Suprapubic skin (tissue), 4 donors: ENCODE measurements around the gene LPCAT3. TPM values are rescaled to one million over a fixed set of nuclear protein-coding genes. Genes with fewer than 3 reads are reported as not detected.

Source experiments
- DNase-seq, 2 donors: peaks; one replicate each; pipeline ENCODE4 v3.0.0-alpha.2; 2019; ENCODE audit warnings: low spot score in 2 of 2
- H3K27ac ChIP-seq: fragments of 200-600 bp; sonication (generic); one replicate; pipeline ENCODE4 v1.5.1; 2019
- H3K27me3 ChIP-seq: fragments of 200-600 bp; sonication (generic); one replicate; pipeline ENCODE4 v1.5.1; 2019
- H3K36me3 ChIP-seq: fragments of 200-600 bp; sonication (generic); one replicate; pipeline ENCODE4 v1.5.1; 2019
- H3K4me1 ChIP-seq: fragments of 200-600 bp; sonication (generic); one replicate; pipeline ENCODE4 v1.5.1; 2019
- H3K4me3 ChIP-seq: fragments of 200-600 bp; sonication (generic); one replicate; pipeline ENCODE4 v1.5.1; 2019; ENCODE audit warnings: mild to moderate bottlenecking
- H3K9me3 ChIP-seq: fragments of 200-600 bp; sonication (generic); one replicate; pipeline ENCODE4 v1.5.1; 2019
- CTCF ChIP-seq, 2 donors: fragments of 200-600 bp in 1 of 2; fragments of 450-650 bp in 1 of 2; sonication (generic) in 1 of 2; IDR thresholded peaks; one replicate each; pipeline ENCODE4 v1.5.1; 2016 to 2019; ENCODE audit warnings: antibody characterized with exemption in 2 of 2, mild to moderate bottlenecking in 1 of 2, moderate library complexity in 1 of 2
- EP300 ChIP-seq: sonication (generic); formaldehyde crosslinking; IDR thresholded peaks from one replicate; pipeline ENCODE4 v1.6.1; 2017; ENCODE audit warnings: antibody characterized with exemption
- POLR2A ChIP-seq, 2 donors: fragments of 450-650 bp; IDR thresholded peaks; one replicate each; pipeline ENCODE4 v1.6.1; 2017; ENCODE audit warnings: antibody characterized with exemption in 2 of 2, mild to moderate bottlenecking in 2 of 2, moderate library complexity in 2 of 2
- POLR2AphosphoS5 ChIP-seq, 3 donors: sonication (generic); formaldehyde crosslinking; IDR thresholded peaks; one replicate each; pipeline ENCODE4 v1.6.1; 2017; ENCODE audit warnings: antibody characterized with exemption in 3 of 3
- WGBS: methylation state at CpG from one replicate; pipeline ENCODE4 v1.1.5; 2018; 5-methylcytosine and 5-hydroxymethylcytosine counted together
- total RNA-seq, 4 donors: library from RNA; depleted of rRNA; stranded (reverse); fragments of >200 nt; gene quantifications; one replicate each; pipeline ENCODE4 v1.1.0, GENCODE V29; 2016

LPCAT3 gene
- total RNA-seq, 4 donors from 2014 or later = 51.3 to 79.3 (median 56.8) TPM

DNA sequence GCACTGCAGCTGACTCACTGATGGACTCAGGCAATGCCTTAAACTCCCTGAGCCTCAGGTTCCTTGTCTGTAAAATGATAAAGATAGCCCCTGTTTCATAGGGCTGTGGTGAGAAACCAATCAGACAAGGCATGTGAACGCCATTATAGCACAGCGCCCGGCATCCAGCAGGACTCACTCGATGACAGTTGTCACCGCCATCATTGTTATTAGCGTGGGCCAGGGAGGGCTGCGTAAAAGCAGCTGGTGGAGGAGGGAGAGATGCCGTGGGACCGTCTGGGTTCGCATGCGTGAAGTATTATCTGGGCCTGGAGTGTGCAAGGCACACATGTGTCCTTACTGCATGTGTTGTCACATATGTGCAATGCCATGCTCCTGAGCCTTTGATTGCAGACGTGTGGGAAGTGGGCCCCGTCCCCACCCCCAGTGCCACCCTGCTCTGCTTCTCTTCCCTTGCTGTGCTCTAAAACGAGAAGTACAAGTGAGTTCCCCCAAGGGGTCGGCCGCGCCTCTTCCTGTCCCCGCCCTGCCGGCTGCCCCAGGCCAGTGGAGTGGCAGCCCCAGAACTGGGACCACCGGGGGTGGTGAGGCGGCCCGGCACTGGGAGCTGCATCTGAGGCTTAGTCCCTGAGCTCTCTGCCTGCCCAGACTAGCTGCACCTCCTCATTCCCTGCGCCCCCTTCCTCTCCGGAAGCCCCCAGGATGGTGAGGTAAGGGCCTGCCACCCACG, 67.3 kb downstream of the LPCAT3 start, which contains the start of gene PTPN6:
TSS of gene PTPN6 (plus strand) at position 546 of the 730 bp plus-strand sequence. CDS start at position 703, 157 bp downstream.
- Histone ChIP-seq H3K36me3 (peaks cover 7% of the 10 kb centered on the region), H3K4me3 (peak within 1 kb of the TSS; percentile 44), H3K4me1 (peaks cover 21% of the 10 kb centered on the region), H3K27me3 (no peaks in the 10 kb centered on the region), H3K9me3 (no peaks in the 10 kb centered on the region), H3K27ac (peak within 1 kb of the TSS; percentile 63)
- TF ChIP-seq POLR2AphosphoS5 (IDR thresholded peaks at IDR 0.05) (no peak), POLR2A (IDR thresholded peaks at IDR 0.05) (no peak), CTCF (IDR thresholded peaks at IDR 0.05) (no peak), EP300 (no peak)
- WGBS = 66% methylated on average over 14 of the region's 25 CpGs
- peak in 1 of 2 donors; percentile 88 for DNase-seq

DNA sequence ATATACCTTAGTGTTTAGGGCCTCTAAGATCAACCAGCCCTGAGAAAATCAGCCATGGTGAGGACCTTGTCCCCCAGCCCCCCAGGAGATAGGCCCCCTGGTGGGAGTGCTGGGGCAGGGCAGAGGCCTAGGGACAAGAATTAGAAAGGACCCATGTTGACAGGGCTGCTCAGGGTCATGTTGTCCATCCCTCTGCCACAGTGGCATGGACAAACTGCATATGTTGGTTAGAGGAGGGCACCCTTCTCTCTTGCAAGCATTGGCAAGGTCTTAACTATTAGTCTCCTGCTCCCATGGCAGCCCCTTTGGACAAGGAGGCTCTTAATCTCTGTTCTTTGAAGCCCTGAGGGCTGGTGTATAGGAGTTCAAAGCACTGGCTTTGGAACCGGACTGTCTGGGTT, 67.9 kb downstream of the LPCAT3 start:
- Histone ChIP-seq H3K9me3 (no peaks in the 10 kb centered on the region), H3K27me3 (no peaks in the 10 kb centered on the region), H3K4me3 (no peak overlapping the region), H3K27ac (no peak overlapping the region), H3K36me3 (peaks cover 5% of the 10 kb centered on the region), H3K4me1 (peaks cover 27% of the 10 kb centered on the region)
- DNase-seq = no peak
- TF ChIP-seq CTCF (IDR thresholded peaks at IDR 0.05) (no peak), POLR2AphosphoS5 (IDR thresholded peaks at IDR 0.05) (no peak), EP300 (no peak), POLR2A (IDR thresholded peaks at IDR 0.05) (no peak)
- WGBS = 86% methylated on average over 1 of the region's 1 CpG

- 74% methylated on average over 15 of the region's 15 CpGs for WGBS
- DNase-seq = peak in 1 of 2 donors; percentile 71
- peaks cover 3% of the 10 kb centered on the region for H3K36me3 ChIP-seq
- H3K9me3 ChIP-seq = no peaks in the 10 kb centered on the region
- no peak for TF ChIP-seq EP300
- TF ChIP-seq POLR2A (IDR thresholded peaks at IDR 0.05) = no peak
- no peak for TF ChIP-seq POLR2AphosphoS5 (IDR thresholded peaks at IDR 0.05)
- no peak for TF ChIP-seq CTCF (IDR thresholded peaks at IDR 0.05)
- H3K27me3 ChIP-seq = no peaks in the 10 kb centered on the region
- H3K4me1 ChIP-seq = peaks cover 33% of the 10 kb centered on the region
- no peak overlapping the region for H3K27ac ChIP-seq
- H3K4me3 ChIP-seq = no peak overlapping the region
Measured at GRCh38 chr12:6948873-6949594, 69.2 kb downstream of the LPCAT3 start.

- no peak for DNase-seq
- WGBS = 84% methylated on average over 8 of the region's 8 CpGs
- Histone ChIP-seq H3K27ac (no peak overlapping the region), H3K27me3 (no peaks in the 10 kb centered on the region), H3K4me3 (no peak overlapping the region), H3K4me1 (peaks cover 41% of the 10 kb centered on the region), H3K9me3 (no peaks in the 10 kb centered on the region), H3K36me3 (peaks cover 3% of the 10 kb centered on the region)
- TF ChIP-seq EP300 = no peak
- no peak for TF ChIP-seq CTCF (IDR thresholded peaks at IDR 0.05)
- no peak for TF ChIP-seq POLR2A (IDR thresholded peaks at IDR 0.05)
- no peak for TF ChIP-seq POLR2AphosphoS5 (IDR thresholded peaks at IDR 0.05)
Measured at GRCh38 chr12:6947615-6948014, 70.7 kb downstream of the LPCAT3 start.

- peaks cover 3% of the 10 kb centered on the region for H3K36me3 ChIP-seq
- no peak for DNase-seq
- H3K9me3 ChIP-seq = no peaks in the 10 kb centered on the region
- H3K27me3 ChIP-seq = no peaks in the 10 kb centered on the region
- H3K4me3 ChIP-seq = peak overlapping the region; percentile 47
- peak overlapping the region; percentile 79 for H3K27ac ChIP-seq
- TF ChIP-seq EP300 (no peak), POLR2A (IDR thresholded peaks at IDR 0.05) (no peak), POLR2AphosphoS5 (IDR thresholded peaks at IDR 0.05) (no peak), CTCF (IDR thresholded peaks at IDR 0.05) (no peak)
- peaks cover 42% of the 10 kb centered on the region for H3K4me1 ChIP-seq
- WGBS = 45% methylated on average over 8 of the region's 8 CpGs
Measured at GRCh38 chr12:6946920-6947374, 71.3 kb downstream of the LPCAT3 start.
